GM12864 (cell line): ENCODE data around the gene AGO3.
"Not testable (repeated sequence)": the region's sequence is repeated elsewhere in the genome, so short reads cannot be mapped to it uniquely, and the experiment has no call there.

Experiments
- DNase-seq: peaks from one replicate; pipeline ENCODE4 v3.0.0-alpha.2; 2011; ENCODE audit warnings: low read depth
- H3K4me3 ChIP-seq: 2 replicates; pipeline ENCODE4 v1.5.1; 2011; ENCODE audit warnings: mild to moderate bottlenecking, low read depth, low read length, control low read depth
- CTCF ChIP-seq: IDR thresholded peaks from 2 replicates; pipeline ENCODE4 v1.5.1; 2011; ENCODE audit warnings: low read depth, mild to moderate bottlenecking, moderate library complexity, low read length, control low read depth, inconsistent platforms; ENCODE audit errors: missing control alignments

AGO3 gene

GRCh38 chr1:35885961-35886558 is 44.8 kb upstream of the AGO3 start:
- TF ChIP-seq CTCF = no peak
- no peak for DNase-seq
- H3K4me3 ChIP-seq = no peak overlapping the region

GRCh38 chr1:35886577-35887431 is 44.1 kb upstream of the AGO3 start:
- no peak overlapping the region for H3K4me3 ChIP-seq
- no peak for TF ChIP-seq CTCF
- DNase-seq = no peak

- no peak for TF ChIP-seq CTCF
- no peak for DNase-seq
- no peak overlapping the region for H3K4me3 ChIP-seq
Observed at GRCh38 chr1:35887508-35887907, 43.4 kb upstream of the AGO3 start.

- no peak for DNase-seq
- no peak overlapping the region for H3K4me3 ChIP-seq
- TF ChIP-seq CTCF = no peak
Observed at GRCh38 chr1:35888255-35888654, 42.6 kb upstream of the AGO3 start.

GRCh38 chr1:35888981-35889380 is 41.9 kb upstream of the AGO3 start:
- not testable (repeated sequence) for H3K4me3 ChIP-seq, DNase-seq

- no peak for DNase-seq
- no peak for TF ChIP-seq CTCF
- no peak overlapping the region for H3K4me3 ChIP-seq
Observed at GRCh38 chr1:35893051-35893879, 37.6 kb upstream of the AGO3 start.

- no peak for TF ChIP-seq CTCF
- no peak overlapping the region for H3K4me3 ChIP-seq
- peak; percentile 42 for DNase-seq
Observed at GRCh38 chr1:35894183-35894582, 36.7 kb upstream of the AGO3 start.
